GM19193 (cell line): ENCODE measurements around the gene JAZF1.

ENCODE experiments used
- POLR2A ChIP-seq: IDR thresholded peaks from 4 replicates; pipeline ENCODE4 v1.6.1; 2011; ENCODE audit not compliant: insufficient read depth, insufficient read length; ENCODE audit errors: extremely low read depth

Gene JAZF1

GRCh38 chr7:28112467-28112866 lies 68.1 kb downstream of the JAZF1 start:
- no peak for TF ChIP-seq POLR2A

- no peak for TF ChIP-seq POLR2A
Observed at GRCh38 chr7:28112012-28112411, 68.6 kb downstream of the JAZF1 start.

- no peak for TF ChIP-seq POLR2A
Observed at GRCh38 chr7:28110427-28111012, 70.1 kb downstream of the JAZF1 start.

GRCh38 chr7:28108747-28109146 lies 71.8 kb downstream of the JAZF1 start:
- no peak for TF ChIP-seq POLR2A

GRCh38 chr7:28107960-28108359 lies 72.6 kb downstream of the JAZF1 start:
- TF ChIP-seq POLR2A = no peak

GRCh38 chr7:28106321-28106829 lies 74.2 kb downstream of the JAZF1 start:
- TF ChIP-seq POLR2A = no peak

- TF ChIP-seq POLR2A = no peak
Observed at GRCh38 chr7:28105234-28105633, 75.4 kb downstream of the JAZF1 start.

- no peak for TF ChIP-seq POLR2A
Observed at GRCh38 chr7:28104811-28105210, 75.8 kb downstream of the JAZF1 start.

- TF ChIP-seq POLR2A = no peak
Observed at GRCh38 chr7:28104041-28104541, 76.5 kb downstream of the JAZF1 start.

GRCh38 chr7:28102797-28103196 lies 77.8 kb downstream of the JAZF1 start:
- TF ChIP-seq POLR2A = no peak

GRCh38 chr7:28096713-28097112 lies 83.9 kb downstream of the JAZF1 start:
- no peak for TF ChIP-seq POLR2A

- no peak for TF ChIP-seq POLR2A
Observed at GRCh38 chr7:28095231-28095630, 85.4 kb downstream of the JAZF1 start.

- TF ChIP-seq POLR2A = no peak
Observed at GRCh38 chr7:28093623-28094232, 86.9 kb downstream of the JAZF1 start.

GRCh38 chr7:28091190-28091589 lies 89.4 kb downstream of the JAZF1 start:
- no peak for TF ChIP-seq POLR2A

- no peak for TF ChIP-seq POLR2A
Observed at GRCh38 chr7:28088901-28089714, 91.5 kb downstream of the JAZF1 start.
